IMR-90 (cell line): ENCODE results near the gene STAU1. TPM values are rescaled to one million over a fixed set of nuclear protein-coding genes. Genes with fewer than 3 reads are reported as not detected.
A peak's percentile ranks its signal among the peaks of the same experiment; 100 is the strongest.

Experiments used
- ATAC-seq: fragments of 200-7000 bp; cut with Tn5 transposase; 2 replicates; pipeline ENCODE4 v1.9.1; 2020; ENCODE audit warnings: low read depth, mild to moderate bottlenecking, moderate library complexity
- BruUV-seq: library from RNA; stranded (reverse); fragments of 400-500 nt; replicated peaks from 2 replicates; lab custom pipeline; 2021; lab: Mats Ljungman, UMichigan
- CTCF ChIA-PET: fragments of 300-600 bp; formaldehyde crosslinking; extraction: SDS; loops from one replicate; lab custom pipeline; 2021; ENCODE audit warnings: antibody characterized with exemption; lab: Yijun Ruan, JAX
- POLR2A ChIA-PET: fragments of 300-600 bp; sonication (Branson Sonifier 250); formaldehyde crosslinking; loops from one replicate; lab custom pipeline; 2022; ENCODE audit warnings: antibody characterized with exemption; ENCODE audit not compliant: unreplicated experiment; lab: Charles Lee
- DNase-seq: peaks from one replicate; pipeline ENCODE4 v3.0.0; 2013
- H2AFZ ChIP-seq: replicated peaks from 2 replicates; pipeline ENCODE3; 2013; ENCODE audit warnings: low read length, mild to moderate bottlenecking; ENCODE audit not compliant: poor library complexity
- H2AK5ac ChIP-seq: 2 replicates; pipeline ENCODE4 v1.6.1; 2013; ENCODE audit warnings: low read depth, low read length, inconsistent platforms
- H2AK9ac ChIP-seq: replicated peaks from 2 replicates; pipeline ENCODE3; 2013; ENCODE audit warnings: mild to moderate bottlenecking, low read depth, low read length, moderate library complexity; ENCODE audit not compliant: poor library complexity
- H2BK120ac ChIP-seq: 2 replicates; pipeline ENCODE4 v1.6.1; 2013; ENCODE audit warnings: low read depth, low read length, inconsistent platforms
- H2BK15ac ChIP-seq: 3 replicates; pipeline ENCODE4 v1.6.1; 2013; ENCODE audit warnings: low read depth, low read length, inconsistent platforms
- H2BK20ac ChIP-seq: 2 replicates; pipeline ENCODE4 v1.6.1; 2013; ENCODE audit warnings: low read depth, mild to moderate bottlenecking, inconsistent platforms, low read length, moderate library complexity
- H2BK5ac ChIP-seq: 2 replicates; pipeline ENCODE4 v1.6.1; 2013; ENCODE audit warnings: mild to moderate bottlenecking, low read depth, low read length, inconsistent platforms; ENCODE audit not compliant: poor library complexity, severe bottlenecking
- H3K14ac ChIP-seq: replicated peaks from 2 replicates; pipeline ENCODE4 v1.6.1; 2013; ENCODE audit warnings: low read depth, low read length, inconsistent platforms
- H3K18ac ChIP-seq: 2 replicates; pipeline ENCODE4 v1.6.1; 2013; ENCODE audit warnings: low read depth, low read length, control low read depth
- H3K23ac ChIP-seq: 2 replicates; pipeline ENCODE4 v1.6.1; 2013; ENCODE audit warnings: low read depth, low read length, inconsistent platforms
- H3K27ac ChIP-seq: 2 replicates; pipeline ENCODE4 v1.5.1; 2013; ENCODE audit warnings: mild to moderate bottlenecking, control low read depth, low read length; ENCODE audit not compliant: insufficient read depth
- H3K27me3 ChIP-seq: 2 replicates; pipeline ENCODE4 v1.6.1; 2013; ENCODE audit warnings: low read length; ENCODE audit not compliant: control insufficient read depth, insufficient read depth
- H3K36me3 ChIP-seq: 2 replicates; pipeline ENCODE4 v1.6.1; 2013; ENCODE audit warnings: low read length, mixed read lengths; ENCODE audit not compliant: control insufficient read depth, insufficient read depth
- H3K4ac ChIP-seq: 2 replicates; pipeline ENCODE4 v1.6.1; 2013; ENCODE audit warnings: low read depth, low read length, inconsistent platforms
- H3K4me1 ChIP-seq: 2 replicates; pipeline ENCODE4 v1.6.1; 2013; ENCODE audit warnings: low read length, mixed read lengths; ENCODE audit not compliant: control insufficient read depth, insufficient read depth
- H3K4me2 ChIP-seq: 2 replicates; pipeline ENCODE4 v1.6.1; 2013; ENCODE audit warnings: low read depth, mild to moderate bottlenecking, control low read depth, low read length, moderate library complexity
- H3K4me3 ChIP-seq: 2 replicates; pipeline ENCODE4 v1.5.1; 2013; ENCODE audit warnings: low read depth, mild to moderate bottlenecking, control low read depth, low read length, moderate library complexity; ENCODE audit not compliant: insufficient read depth
- H3K56ac ChIP-seq: 2 replicates; pipeline ENCODE4 v1.6.1; 2013; ENCODE audit warnings: low read length, inconsistent platforms; ENCODE audit not compliant: insufficient read depth; ENCODE audit errors: extremely low read depth
- H3K79me1 ChIP-seq, 2 experiments: 2 replicates each; pipeline ENCODE4 v1.6.1; 2013; ENCODE audit warnings: low read length in 2 of 2, inconsistent platforms in 1 of 2, low read depth in 1 of 2
- H3K9ac ChIP-seq: 2 replicates; pipeline ENCODE4 v1.6.1; 2013; ENCODE audit warnings: low read depth, low read length, control low read depth
- H3K9me1 ChIP-seq: 2 replicates; pipeline ENCODE4 v1.6.1; 2013; ENCODE audit warnings: low read length, inconsistent platforms; ENCODE audit not compliant: insufficient read depth
- H3K9me3 ChIP-seq: 2 replicates; pipeline ENCODE4 v1.6.1; 2013; ENCODE audit warnings: low read length; ENCODE audit not compliant: control insufficient read depth, insufficient read depth
- H4K20me1 ChIP-seq: 2 replicates; pipeline ENCODE4 v1.6.1; 2013; ENCODE audit warnings: low read length, inconsistent platforms; ENCODE audit not compliant: insufficient read depth
- H4K5ac ChIP-seq: 2 replicates; pipeline ENCODE4 v1.6.1; 2013; ENCODE audit warnings: mild to moderate bottlenecking, low read depth, low read length, control low read depth
- H4K8ac ChIP-seq, 2 experiments: 2 replicates each; pipeline ENCODE4 v1.6.1; 2013; ENCODE audit warnings: low read depth in 2 of 2, low read length in 2 of 2, control low read depth in 1 of 2, inconsistent platforms in 1 of 2
- H4K91ac ChIP-seq: 2 replicates; pipeline ENCODE4 v1.6.1; 2013; ENCODE audit warnings: low read depth, low read length, inconsistent platforms; ENCODE audit not compliant: insufficient read depth
- BHLHE40 ChIP-seq: fragments of 150-350 bp; IDR thresholded peaks from 2 replicates; pipeline ENCODE4 v1.6.1; 2016; ENCODE audit warnings: mild to moderate bottlenecking, low read depth, low read length
- CEBPB ChIP-seq: IDR thresholded peaks from 2 replicates; pipeline ENCODE4 v1.6.1; 2012; ENCODE audit warnings: low read depth, low read length, improper control_type of control experiment
- CHD1 ChIP-seq: IDR thresholded peaks from 2 replicates; pipeline ENCODE4 v1.6.1; 2012; ENCODE audit warnings: low read depth, low read length, improper control_type of control experiment
- CTCF ChIP-seq: conservative IDR thresholded peaks from 2 replicates; pipeline ENCODE4 v1.5.1; 2012; ENCODE audit warnings: mild to moderate bottlenecking, low read depth, low read length, improper control_type of control experiment
- ELK1 ChIP-seq: fragments of 150-350 bp; IDR thresholded peaks from 2 replicates; pipeline ENCODE4 v1.6.1; 2016; ENCODE audit warnings: low read depth, mild to moderate bottlenecking, low read length, moderate library complexity, borderline replicate concordance
- MAFK ChIP-seq: IDR thresholded peaks from 2 replicates; pipeline ENCODE4 v1.6.1; 2012; ENCODE audit warnings: low read depth, low read length, improper control_type of control experiment
- MAZ ChIP-seq: IDR thresholded peaks from 2 replicates; pipeline ENCODE4 v1.6.1; 2012; ENCODE audit warnings: low read depth, mild to moderate bottlenecking, low read length, improper control_type of control experiment, moderate library complexity, borderline replicate concordance
- MXI1 ChIP-seq: IDR thresholded peaks from 2 replicates; pipeline ENCODE4 v1.6.1; 2012; ENCODE audit warnings: low read depth, mild to moderate bottlenecking, low read length, moderate library complexity, borderline replicate concordance
- NFE2L2 ChIP-seq: fragments of 150-350 bp; IDR thresholded peaks from 2 replicates; pipeline ENCODE4 v1.6.1; 2016; ENCODE audit warnings: low read depth, mild to moderate bottlenecking, low read length
- POLR2A ChIP-seq: IDR thresholded peaks from 2 replicates; pipeline ENCODE4 v1.6.1; 2012; ENCODE audit warnings: mild to moderate bottlenecking, low read depth, low read length
- RAD21 ChIP-seq: IDR thresholded peaks from 2 replicates; pipeline ENCODE4 v1.6.1; 2012; ENCODE audit warnings: low read length, improper control_type of control experiment
- RCOR1 ChIP-seq: IDR thresholded peaks from 2 replicates; pipeline ENCODE4 v1.6.1; 2012; ENCODE audit warnings: mild to moderate bottlenecking, low read length, improper control_type of control experiment; ENCODE audit not compliant: insufficient replicate concordance
- RFX5 ChIP-seq: IDR thresholded peaks from 2 replicates; pipeline ENCODE4 v1.8.0; 2012; ENCODE audit warnings: low read depth, mild to moderate bottlenecking, low read length, moderate library complexity
- SMC3 ChIP-seq: fragments of 150-350 bp; IDR thresholded peaks from 2 replicates; pipeline ENCODE4 v1.6.1; 2016; ENCODE audit warnings: low read depth, mild to moderate bottlenecking, antibody characterized with exemption, low read length, moderate library complexity
- WGBS, 2 experiments: methylation state at CpG; one replicate each; pipeline versions ENCODE4 v1.1.5 to v1.1.7; 2013; ENCODE audit warnings: missing lambda C conversion rate in 2 of 2; ENCODE audit not compliant: insufficient read length in 1 of 2; ENCODE audit errors: extremely low coverage in 2 of 2; 5-methylcytosine and 5-hydroxymethylcytosine counted together
- dilution Hi-C: fragments of 300-500 bp; cut with HindIII; formaldehyde crosslinking; loops from one replicate; pipeline ENCODE4 v1.14.3; 2018; ENCODE audit warnings: low sequenced_read_pairs; ENCODE audit not compliant: unreplicated experiment
- in situ Hi-C: fragments of 300-500 bp; cut with MboI; formaldehyde crosslinking; loops from 3 replicates; pipeline ENCODE4 v1.14.3; 2019; ENCODE audit warnings: low sequenced_read_pairs, inconsistent platforms, mixed read lengths
- intact Hi-C: fragments of 100-400 bp; cut with micrococcal nuclease; formaldehyde crosslinking; loops from 2 replicates; pipeline ENCODE4 v1.10.0; 2022
- polyA plus RNA-seq, 3 experiments: library from polyadenylated mRNA; depleted of rRNA; stranded (reverse); fragments of >200 nt; gene quantifications; 2 replicates each; pipeline ENCODE4 v1.2.3, GENCODE V29; 2012; ENCODE audit warnings: low replicate concordance in 1 of 3
- total RNA-seq: library from RNA; depleted of rRNA; stranded (reverse); fragments of >200 nt; gene quantifications from 2 replicates; pipeline ENCODE4 v1.2.3, GENCODE V29; 2012
- TF ChIP-seq, protein P1 (sequence below): fragments of 150-350 bp; IDR thresholded peaks from 2 replicates; pipeline ENCODE4 v1.6.1; 2017; ENCODE audit warnings: mild to moderate bottlenecking, antibody characterized with exemption, low read length, low read depth

Gene STAU1
- total and polyA plus RNA-seq, 2 of the 4 experiments (the other 2 are of a cell fraction): 35.3 to 50.3 TPM

GRCh38 chr20:49160057-49160929, 27.8 kb downstream of the STAU1 start:
- H2AK5ac ChIP-seq: no peak overlapping the region
- no peak for ATAC-seq
- no peak overlapping the region for H3K23ac ChIP-seq
- in situ Hi-C loops: no loop called here
- H3K56ac ChIP-seq: no peak overlapping the region
- H3K14ac ChIP-seq: no peak overlapping the region
- TSS peak; percentile 43 for BruUV-seq
- no peak overlapping the region for H2BK5ac ChIP-seq
- H3K9me3 ChIP-seq: no peaks in the 10 kb centered on the region
- dilution Hi-C loops: no loop called here
- CTCF ChIA-PET: no interaction called here
- H3K36me3 ChIP-seq: peaks cover 14% of the 10 kb centered on the region
- no peak overlapping the region for H4K8ac ChIP-seq
- H3K9me1 ChIP-seq: peaks cover 7% of the 10 kb centered on the region
- no peak overlapping the region for H3K27ac ChIP-seq
- intact Hi-C loops: no loop called here
- no peak overlapping the region for H2BK15ac ChIP-seq
- DNase-seq: no peak
- POLR2A ChIA-PET: no interaction called here
- no peak overlapping the region for H3K9ac ChIP-seq
- no peak overlapping the region for H2AK9ac ChIP-seq
- no peak overlapping the region for H3K18ac ChIP-seq
- H3K4ac ChIP-seq: no peak overlapping the region
- H2BK120ac ChIP-seq: no peak overlapping the region
- H3K27me3 ChIP-seq: no peaks in the 10 kb centered on the region
- no CpG with 5 or more reads among the region's 9 CpGs for WGBS, 2 experiments
- H4K20me1 ChIP-seq: peaks cover 18% of the 10 kb centered on the region
- peaks cover 27 to 73% of the 10 kb centered on the region in 2 experiments for H3K79me1 ChIP-seq
- H4K91ac ChIP-seq: no peak overlapping the region
- no peak overlapping the region for H3K4me2 ChIP-seq
- no peak overlapping the region for H2BK20ac ChIP-seq
- no peak overlapping the region for H3K4me3 ChIP-seq
- H4K5ac ChIP-seq: no peak overlapping the region
- peaks cover 2% of the 10 kb centered on the region; the same call in 1 of the 2 replicates for H3K4me1 ChIP-seq
- H2AFZ ChIP-seq: no peak overlapping the region
- no peak for TF ChIP-seq MAZ
- TF ChIP-seq ELK1: no peak
- no peak for TF ChIP-seq BHLHE40
- TF ChIP-seq CTCF: no peak
- no peak for TF ChIP-seq RCOR1
- no peak for TF ChIP-seq POLR2A
- TF ChIP-seq NFE2L2: no peak
- TF ChIP-seq CHD1: no peak
- no peak for TF ChIP-seq CEBPB
- TF ChIP-seq RAD21: no peak
- no peak for TF ChIP-seq RFX5
- TF ChIP-seq, protein P1, sequence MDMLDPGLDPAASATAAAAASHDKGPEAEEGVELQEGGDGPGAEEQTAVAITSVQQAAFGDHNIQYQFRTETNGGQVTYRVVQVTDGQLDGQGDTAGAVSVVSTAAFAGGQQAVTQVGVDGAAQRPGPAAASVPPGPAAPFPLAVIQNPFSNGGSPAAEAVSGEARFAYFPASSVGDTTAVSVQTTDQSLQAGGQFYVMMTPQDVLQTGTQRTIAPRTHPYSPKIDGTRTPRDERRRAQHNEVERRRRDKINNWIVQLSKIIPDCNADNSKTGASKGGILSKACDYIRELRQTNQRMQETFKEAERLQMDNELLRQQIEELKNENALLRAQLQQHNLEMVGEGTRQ: no peak
- no peak for TF ChIP-seq MAFK
- no peak for TF ChIP-seq MXI1
- no peak for TF ChIP-seq SMC3
